Stimulated activated CD8-positive, alpha-beta memory T cell treated with anti-CD3 and anti-CD28 coated beads, Interleukin-2, amount 100 ng/mL, for 48 hours (primary cell): Measurements from ENCODE around the gene VILL.
"Not testable (repeated sequence)": the region's sequence is repeated elsewhere in the genome, so short reads cannot be mapped to it uniquely, and the experiment has no call there.

ENCODE experiments used
- DNase-seq, 2 donors: peaks; one replicate each; pipeline ENCODE4 v3.0.0-alpha.2; 2020; ENCODE audit warnings: low read depth in 2 of 2

VILL gene

GRCh38 chr3:37963635-37964034 lies 27.0 kb upstream of the VILL start:
- DNase-seq, result no peak

- DNase-seq, result no peak
Observed at GRCh38 chr3:37964146-37964545, 26.4 kb upstream of the VILL start.

GRCh38 chr3:37964716-37965115 lies 25.9 kb upstream of the VILL start:
- no peak for DNase-seq

- peak; percentile 34 to 52 for DNase-seq
Observed at GRCh38 chr3:37967260-37967881, 23.2 kb upstream of the VILL start.

GRCh38 chr3:37968199-37968598 lies 22.4 kb upstream of the VILL start:
- DNase-seq, result no peak

GRCh38 chr3:37968813-37969595 lies 21.6 kb upstream of the VILL start:
- no peak for DNase-seq

- no peak for DNase-seq
Observed at GRCh38 chr3:37969596-37970100, 20.9 kb upstream of the VILL start.

GRCh38 chr3:37970802-37971201 lies 19.8 kb upstream of the VILL start:
- no peak for DNase-seq

GRCh38 chr3:37971467-37971866 lies 19.1 kb upstream of the VILL start:
- DNase-seq, result no peak

GRCh38 chr3:37972056-37972455 lies 18.5 kb upstream of the VILL start:
- DNase-seq, result not testable (repeated sequence)

GRCh38 chr3:37973246-37974054 lies 17.1 kb upstream of the VILL start:
- DNase-seq, result no peak

- DNase-seq, result peak; percentile 37 to 48
Observed at GRCh38 chr3:37974121-37975083, 16.2 kb upstream of the VILL start.

GRCh38 chr3:37979541-37980461 lies 10.8 kb upstream of the VILL start:
- DNase-seq, result no peak

- DNase-seq, result no peak
Observed at GRCh38 chr3:37980462-37981347, 9.9 kb upstream of the VILL start.

- DNase-seq, result no peak
Observed at GRCh38 chr3:37981348-37981664, 9.3 kb upstream of the VILL start.

GRCh38 chr3:37982331-37982730 lies 8.3 kb upstream of the VILL start:
- DNase-seq, result no peak

GRCh38 chr3:37984051-37984450 lies 6.5 kb upstream of the VILL start:
- no peak for DNase-seq

GRCh38 chr3:37984596-37984995 lies 6.0 kb upstream of the VILL start:
- no peak for DNase-seq

- DNase-seq, result no peak
Observed at GRCh38 chr3:37985637-37986320, 4.8 kb upstream of the VILL start.
